GM18511 (cell line): ENCODE data around the gene TBC1D10B.

Experiments used
- ATAC-seq: cut with Tn5 transposase; IDR thresholded peaks from one replicate; pipeline ENCODE4 v1.9.1; 2021; ENCODE audit warnings: mild to moderate bottlenecking, moderate library complexity; ENCODE audit not compliant: unreplicated experiment

Gene TBC1D10B

GRCh38 chr16:30377050-30377811, 6.9 kb upstream of the TBC1D10B start:
- ATAC-seq, result peak; percentile 1

- ATAC-seq, result no peak
Measured at GRCh38 chr16:30376461-30376902, 6.2 kb upstream of the TBC1D10B start.

DNA sequence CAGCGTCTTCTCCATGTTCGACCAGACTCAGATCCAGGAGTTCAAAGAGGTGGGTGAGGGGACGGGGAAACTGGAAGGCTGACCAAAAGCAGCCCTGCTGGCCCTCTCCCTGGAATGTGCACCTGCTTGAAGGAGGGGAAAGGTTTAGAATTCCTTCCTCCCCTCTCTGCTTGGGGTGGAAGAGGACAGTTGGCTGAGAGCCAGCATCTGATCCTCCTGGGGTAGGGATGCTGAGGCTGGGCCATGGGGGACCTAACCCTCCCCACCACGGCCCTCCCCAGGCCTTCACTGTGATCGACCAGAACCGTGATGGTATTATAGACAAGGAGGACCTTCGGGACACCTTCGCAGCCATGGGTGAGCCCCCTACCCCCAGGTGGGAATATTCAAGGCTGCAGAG, 5.6 kb upstream of the TBC1D10B start:
- ATAC-seq, result no peak

DNA sequence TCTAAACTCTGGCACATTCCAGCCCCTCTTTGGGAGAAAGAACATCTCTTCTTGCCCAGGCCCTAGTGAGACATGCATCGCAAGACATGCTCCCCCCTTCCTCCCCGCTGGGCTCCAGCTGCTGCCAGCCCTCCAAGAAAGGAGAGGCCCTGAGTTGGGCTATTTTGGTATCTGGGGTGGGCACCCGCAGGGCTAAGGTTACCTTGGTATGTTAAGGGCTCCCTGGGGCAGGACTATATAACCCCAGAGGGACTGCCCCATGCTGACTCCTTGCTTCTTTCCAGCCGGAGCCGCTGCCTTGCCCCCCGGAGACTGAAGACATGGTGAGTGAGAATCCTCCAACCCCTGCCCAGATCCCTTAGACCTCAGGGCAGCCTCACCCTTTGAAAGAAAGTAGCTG, 4.2 kb upstream of the TBC1D10B start, which contains the start of gene MYL11:
TSS of gene MYL11 (plus strand) at position 265 of the 400 bp plus-strand sequence. CDS start at position 321, 56 bp downstream.
- no peak for ATAC-seq

DNA sequence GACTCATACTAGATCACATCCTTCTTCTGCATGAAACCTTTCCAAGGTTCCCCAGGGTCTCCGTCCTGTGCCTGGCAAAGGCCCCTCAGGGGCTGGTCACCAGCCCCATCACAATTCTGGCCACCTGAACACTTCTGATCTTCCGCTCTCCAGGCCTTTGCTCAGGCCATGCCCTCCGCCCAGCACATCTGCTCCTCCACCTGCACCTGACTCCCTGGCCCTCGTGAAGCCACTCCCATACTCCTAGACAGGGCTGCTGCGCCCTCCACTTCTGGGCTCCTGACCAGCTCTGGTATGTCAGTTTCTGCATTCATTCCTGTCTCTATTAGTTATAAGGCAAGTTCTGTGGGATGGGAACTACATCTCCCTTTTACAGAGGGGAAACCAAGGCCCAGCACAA, 2.4 kb upstream of the TBC1D10B start:
- ATAC-seq, result no peak

- no peak for ATAC-seq
Measured at GRCh38 chr16:30372038-30372712, 1.9 kb upstream of the TBC1D10B start.

DNA sequence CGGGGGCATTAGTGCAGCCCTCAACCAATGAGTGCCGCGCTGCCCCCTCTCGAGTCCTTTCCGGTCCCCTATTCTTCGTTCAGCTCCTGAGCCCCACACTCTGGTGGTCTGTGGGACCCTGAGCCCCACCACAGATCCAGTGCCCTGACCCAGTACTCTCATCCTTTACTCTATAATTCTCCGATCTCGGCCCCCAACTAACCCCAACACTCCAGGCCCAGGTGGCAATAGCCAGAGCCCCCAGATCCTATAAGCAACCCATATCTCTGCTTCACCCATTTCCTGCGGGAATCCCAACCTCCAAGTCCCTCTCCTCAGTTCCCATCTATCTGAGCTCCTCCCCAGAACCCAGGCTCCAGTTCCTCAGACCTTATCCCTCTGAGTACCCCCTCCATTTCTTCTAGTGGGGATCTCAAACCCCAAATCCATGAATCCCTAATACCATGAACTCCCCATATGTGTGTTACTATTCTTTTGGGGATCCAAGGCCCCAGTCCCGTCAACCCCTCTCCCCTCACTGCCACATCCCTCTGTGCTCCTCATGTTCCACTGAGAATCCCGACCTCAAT, 1.0 kb upstream of the TBC1D10B start:
- no peak for ATAC-seq

- ATAC-seq, result peak; percentile 3
Measured at GRCh38 chr16:30369938-30370455, 297 bp downstream of the TBC1D10B start.

- no peak for ATAC-seq
Measured at GRCh38 chr16:30369091-30369937, 980 bp downstream of the TBC1D10B start.

DNA sequence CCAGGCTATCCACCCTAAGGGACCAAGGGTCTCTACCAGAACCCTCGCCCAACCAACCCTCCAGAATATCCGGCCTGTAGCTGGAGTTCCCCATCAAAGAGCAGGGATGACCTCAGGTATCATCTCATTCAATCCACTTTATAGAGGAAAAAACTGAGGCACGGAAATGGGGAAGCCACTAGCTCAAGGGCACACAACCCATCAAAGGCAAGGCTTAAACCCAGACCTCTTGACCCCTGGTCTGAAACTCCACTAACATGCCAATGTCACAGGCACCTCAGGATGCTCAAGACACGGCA, 1.6 kb downstream of the TBC1D10B start:
- ATAC-seq, result no peak

DNA sequence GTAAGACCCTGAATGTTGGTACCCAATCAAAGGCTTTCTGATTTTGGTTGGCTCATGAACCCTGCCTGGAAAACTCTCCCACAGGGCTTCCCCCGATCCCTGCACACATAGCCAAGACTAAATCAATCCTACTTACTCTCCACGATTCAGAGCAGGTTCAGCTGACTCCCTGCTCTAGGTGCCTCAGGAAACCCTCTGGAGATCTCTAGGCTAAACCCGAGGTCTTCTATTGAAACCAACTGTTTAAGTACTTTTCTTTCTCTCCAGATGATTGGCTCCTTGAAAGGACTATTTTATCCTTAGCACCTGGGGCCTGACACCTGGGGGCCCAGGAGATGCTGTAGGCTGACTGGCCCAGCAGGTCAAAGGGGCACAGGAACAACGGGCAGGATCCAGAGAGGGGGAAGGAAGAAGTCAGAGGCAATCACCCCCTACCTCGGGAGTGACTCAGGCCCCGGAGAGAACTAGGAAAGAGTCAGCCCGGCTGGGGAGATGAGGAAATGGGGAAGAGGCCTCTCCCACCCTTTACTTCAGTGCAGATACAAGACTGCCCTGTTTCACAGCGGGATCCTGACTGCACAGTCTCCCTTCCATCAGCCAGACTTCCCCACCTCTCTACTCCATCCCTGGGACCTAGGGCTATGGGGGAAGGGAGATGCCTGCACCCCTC, 2.0 kb downstream of the TBC1D10B start:
- ATAC-seq, result no peak

GRCh38 chr16:30367349-30368009, 2.8 kb downstream of the TBC1D10B start:
- ATAC-seq, result no peak

DNA sequence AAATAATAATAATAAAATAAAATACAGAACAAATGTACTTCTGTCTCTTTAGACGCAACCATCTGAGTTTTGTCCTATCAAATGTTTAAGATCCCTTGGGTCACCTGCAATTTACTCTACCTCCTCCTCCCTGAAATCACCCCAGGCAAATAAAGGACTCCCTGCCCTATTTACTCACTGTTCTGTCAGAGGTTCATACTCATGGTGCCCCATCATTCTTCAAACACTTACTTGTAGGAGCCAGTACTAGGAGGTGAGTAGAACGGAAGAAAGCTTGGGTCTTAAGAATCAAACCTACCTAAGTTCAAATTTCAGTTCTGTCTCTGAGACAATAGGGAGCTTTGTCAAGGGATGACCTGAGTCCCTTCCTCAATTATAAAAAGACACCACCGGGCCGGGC, 3.8 kb downstream of the TBC1D10B start:
- ATAC-seq, result no peak

- no peak for ATAC-seq
Measured at GRCh38 chr16:30365200-30365599, 5.1 kb downstream of the TBC1D10B start.

GRCh38 chr16:30361180-30361579, 9.1 kb downstream of the TBC1D10B start:
- ATAC-seq, result no peak

DNA sequence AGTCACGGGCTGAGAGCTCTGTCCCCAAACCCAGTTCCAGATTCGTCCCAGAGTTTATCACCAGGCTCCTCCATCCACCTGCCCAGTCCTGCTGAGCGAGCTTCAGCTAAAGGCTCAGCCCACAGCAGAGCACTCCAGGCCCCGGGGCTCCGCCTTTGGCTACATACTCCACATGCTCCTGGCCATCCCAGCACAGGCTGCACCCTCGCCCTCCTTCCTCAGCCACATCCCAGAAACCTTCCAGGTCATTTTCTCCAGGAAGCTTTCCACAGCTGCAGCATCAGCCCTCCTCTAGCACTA, 10.5 kb downstream of the TBC1D10B start:
- no peak for ATAC-seq

DNA sequence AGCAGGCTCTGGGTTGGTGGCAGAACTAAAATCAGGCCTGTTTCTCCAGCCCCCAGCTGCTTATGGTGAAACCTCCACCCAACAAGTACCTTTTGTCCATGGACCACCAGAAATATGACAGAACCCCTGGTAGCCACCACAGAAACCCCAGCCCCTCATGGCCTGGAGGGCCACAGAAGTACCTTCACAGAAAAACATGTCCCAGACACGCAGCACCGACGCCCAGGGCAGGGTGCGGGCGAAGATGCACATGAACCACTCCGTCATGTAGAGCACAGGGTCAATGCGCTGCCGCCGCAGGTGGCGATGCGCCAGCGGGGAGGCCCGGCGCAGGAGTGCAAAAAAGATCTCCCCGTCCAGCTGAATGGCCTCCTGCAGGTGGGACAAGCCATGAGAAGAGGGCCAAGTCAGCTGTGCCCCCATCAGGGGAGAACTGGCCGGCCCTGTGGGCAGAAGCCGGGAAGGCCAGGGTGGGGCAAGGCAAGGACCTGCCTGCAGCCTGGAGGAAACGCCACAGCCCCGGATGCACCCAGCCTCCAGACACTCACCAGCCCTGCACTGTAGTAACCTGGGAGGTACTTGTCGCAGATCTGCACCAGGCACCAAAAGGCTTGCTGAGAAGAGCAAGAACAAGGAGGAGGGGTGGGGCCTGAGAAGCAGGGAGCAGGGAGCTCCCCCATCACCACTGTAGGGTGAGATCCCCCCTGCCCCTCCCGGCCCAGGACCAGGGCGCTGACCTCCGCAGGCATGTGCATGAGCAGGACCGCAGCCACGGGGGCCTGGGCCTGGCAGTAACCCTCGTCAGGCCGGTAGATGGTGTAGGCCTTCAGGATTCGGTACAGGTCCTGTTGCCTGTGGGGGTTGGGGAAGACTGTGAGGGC, 11.1 kb downstream of the TBC1D10B start:
- no peak for ATAC-seq

- no peak for ATAC-seq
Measured at GRCh38 chr16:30358577-30358936, 11.7 kb downstream of the TBC1D10B start.
